Breast epithelium (tissue), 3 donors: Measurements from ENCODE around the gene HGD.

Source experiments
- CTCF ChIP-seq, 3 donors: fragments of 450-650 bp; IDR thresholded peaks; one replicate each; pipeline ENCODE4 v1.5.1; 2016 to 2017; ENCODE audit warnings: antibody characterized with exemption in 3 of 3, mild to moderate bottlenecking in 3 of 3, moderate library complexity in 3 of 3
- POLR2A ChIP-seq: fragments of 450-650 bp; IDR thresholded peaks from one replicate; pipeline ENCODE4 v1.6.1; 2016; ENCODE audit warnings: antibody characterized with exemption, mild to moderate bottlenecking, moderate library complexity
- POLR2AphosphoS5 ChIP-seq, 3 donors: sonication (generic); formaldehyde crosslinking; IDR thresholded peaks; one replicate each; pipeline ENCODE4 v1.6.1; 2017; ENCODE audit warnings: antibody characterized with exemption in 3 of 3

GRCh38 chr3:120661106-120661905, 20.7 kb downstream of the HGD start:
- TF ChIP-seq CTCF (IDR thresholded peaks at IDR 0.05) (no peak), POLR2A (no peak), POLR2AphosphoS5 (IDR thresholded peaks at IDR 0.05) (no peak)
